WERI-Rb-1 (cell line): ENCODE results near the gene HNRNPA1.
"Not testable (repeated sequence)": the region's sequence is repeated elsewhere in the genome, so short reads cannot be mapped to it uniquely, and the experiment has no call there.

ENCODE experiments used
- DNase-seq: peaks from one replicate; pipeline ENCODE4 v3.0.0-alpha.2; 2020
- H3K27ac ChIP-seq: fragments of 250-450 bp; sonication (Bioruptor Pico); 2 replicates; pipeline ENCODE4 v1.5.1; 2020; ENCODE audit warnings: mild to moderate bottlenecking, moderate library complexity
- H3K27me3 ChIP-seq: fragments of 250-450 bp; sonication (Bioruptor Pico); 2 replicates; pipeline ENCODE4 v1.5.1; 2021; ENCODE audit warnings: mild to moderate bottlenecking, low read depth, moderate library complexity; ENCODE audit not compliant: insufficient read depth, severe bottlenecking
- H3K36me3 ChIP-seq: fragments of 250-450 bp; sonication (Bioruptor Pico); 2 replicates; pipeline ENCODE4 v1.5.1; 2020; ENCODE audit warnings: mild to moderate bottlenecking, moderate library complexity
- H3K4me3 ChIP-seq: 2 replicates; pipeline ENCODE4 v1.5.1; 2011; ENCODE audit warnings: low read depth, mild to moderate bottlenecking, control low read depth, low read length
- H3K9me3 ChIP-seq: fragments of 250-450 bp; sonication (Bioruptor Pico); 2 replicates; pipeline ENCODE4 v1.5.1; 2021; ENCODE audit warnings: mild to moderate bottlenecking, moderate library complexity; ENCODE audit not compliant: severe bottlenecking
- CTCF ChIP-seq: IDR thresholded peaks from 2 replicates; pipeline ENCODE4 v1.5.1; 2011; ENCODE audit warnings: low read depth, mild to moderate bottlenecking, control low read depth, inconsistent platforms, low read length

HNRNPA1 gene

GRCh38 chr12:54306925-54307741, 26.6 kb downstream of the HNRNPA1 start:
- H3K27ac ChIP-seq = no peak overlapping the region
- H3K27me3 ChIP-seq = no peaks in the 10 kb centered on the region
- no peaks in the 10 kb centered on the region for H3K9me3 ChIP-seq
- H3K36me3 ChIP-seq = no peaks in the 10 kb centered on the region
- H3K4me3 ChIP-seq = no peak overlapping the region
- no peak for TF ChIP-seq CTCF
- DNase-seq = no peak

GRCh38 chr12:54311051-54311450, 30.5 kb downstream of the HNRNPA1 start:
- no peaks in the 10 kb centered on the region for H3K36me3 ChIP-seq
- no peak for DNase-seq
- no peak overlapping the region for H3K27ac ChIP-seq
- H3K9me3 ChIP-seq = no peaks in the 10 kb centered on the region
- H3K4me3 ChIP-seq = no peak overlapping the region
- no peak for TF ChIP-seq CTCF
- no peaks in the 10 kb centered on the region for H3K27me3 ChIP-seq

GRCh38 chr12:54312309-54312708, 31.8 kb downstream of the HNRNPA1 start:
- not testable (repeated sequence) for H3K4me3 ChIP-seq, H3K27me3 ChIP-seq, H3K36me3 ChIP-seq, H3K9me3 ChIP-seq, H3K27ac ChIP-seq, DNase-seq

GRCh38 chr12:54321363-54321762, 40.8 kb downstream of the HNRNPA1 start:
- TF ChIP-seq CTCF = no peak
- DNase-seq = no peak
- H3K9me3 ChIP-seq = no peaks in the 10 kb centered on the region
- H3K4me3 ChIP-seq = no peak overlapping the region
- H3K27me3 ChIP-seq = no peaks in the 10 kb centered on the region
- H3K27ac ChIP-seq = no peak overlapping the region
- no peaks in the 10 kb centered on the region; the same call in 1 of the 2 replicates for H3K36me3 ChIP-seq

GRCh38 chr12:54324617-54325441, 44.3 kb downstream of the HNRNPA1 start, which contains the start of gene COPZ1:
COPZ1 (plus strand) TSS chr12:54325131; CDS start chr12:54325164, 33 bp downstream.
- Histone ChIP-seq H3K4me3 (peak within 1 kb of the TSS; percentile 73), H3K27me3 (no peaks in the 10 kb centered on the region), H3K36me3 (no peaks in the 10 kb centered on the region; the same call in 1 of the 2 replicates), H3K9me3 (no peaks in the 10 kb centered on the region), H3K27ac (peak within 1 kb of the TSS; percentile 80)
- peak; percentile 84 for TF ChIP-seq CTCF
- peak; percentile 97 for DNase-seq

- Histone ChIP-seq H3K27ac (peak overlapping the region; percentile 80), H3K4me3 (peak overlapping the region; percentile 73)
- not testable (repeated sequence) for DNase-seq
These were observed 45.0 kb downstream of the HNRNPA1 start for GRCh38 chr12:54325442-54326109.

More at GRCh38 chr12:54325442-54326109, 45.0 kb downstream of the HNRNPA1 start:
- not testable (repeated sequence) for H3K36me3 ChIP-seq, H3K27me3 ChIP-seq, H3K9me3 ChIP-seq
